Measurements from ENCODE around the gene ASXL3. TPM values are rescaled to one million over a fixed set of nuclear protein-coding genes. Genes with fewer than 3 reads are reported as not detected.

The ASXL3 gene
- polyA plus RNA-seq, 3 donors: not detected

DNA sequence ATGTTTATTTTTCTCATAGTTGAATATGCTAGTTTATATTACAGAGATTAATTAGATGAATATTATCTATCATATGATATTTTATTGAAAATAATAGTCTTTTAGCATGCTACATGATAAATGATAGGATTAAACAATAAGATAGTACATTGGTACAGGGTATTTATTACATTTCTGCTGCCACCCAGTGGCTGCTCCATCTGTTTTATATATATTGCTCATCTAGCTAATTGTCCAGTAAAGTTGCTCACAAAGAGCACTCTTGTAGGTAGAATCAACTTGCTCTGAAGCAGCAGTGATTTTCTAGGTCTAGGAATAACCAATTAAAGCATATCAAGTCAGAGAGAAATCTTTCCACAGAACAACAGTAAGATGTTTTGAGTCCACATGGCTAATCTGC lies 183.3 kb downstream of the ASXL3 start:
- intact Hi-C loops (cut with micrococcal nuclease): no loop called here
- no peak overlapping the region for H3K4me3 Mint-ChIP-seq
- H4K20me1 ChIP-seq (ENCODE audit: insufficient read depth, low read length): no peaks in the 10 kb centered on the region
- H3K36me3 ChIP-seq (replicated peaks in 1 of 2; ENCODE audit: control insufficient read depth in 1 of 2, insufficient read depth in 2 of 2, low read length in 2 of 2): no peaks in the 10 kb centered on the region
- no peak overlapping the region for H3K4me3 ChIP-seq (replicated peaks in 1 of 3; ENCODE audit: low read depth in 2 of 3, low read length in 3 of 3)
- no peaks in the 10 kb centered on the region for H3K4me1 Mint-ChIP-seq
- no peak for DNase-seq
- H3K27me3 Mint-ChIP-seq (ENCODE audit: low read depth in 3 of 3): no peaks in the 10 kb centered on the region
- H3K9me3 Mint-ChIP-seq: no peaks in the 10 kb centered on the region
- no peak overlapping the region for H3K27ac ChIP-seq (ENCODE audit: low read depth in 1 of 2, low read length in 2 of 2)
- H3K4me1 ChIP-seq (ENCODE audit: control insufficient read depth in 1 of 2, insufficient read depth in 2 of 2, low read length in 2 of 2): no peaks in the 10 kb centered on the region
- no peak overlapping the region for H3K27ac Mint-ChIP-seq
- no peaks in the 10 kb centered on the region for H3K36me3 Mint-ChIP-seq
- H3K27me3 ChIP-seq (ENCODE audit: control insufficient read depth in 2 of 2, insufficient read depth in 2 of 2, low read length in 2 of 2): no peaks in the 10 kb centered on the region
- H3K9me3 ChIP-seq (replicated peaks in 1 of 2; ENCODE audit: control insufficient read depth in 1 of 2, insufficient read depth in 1 of 2, low read length in 2 of 2): no peaks in the 10 kb centered on the region
- H3K4me2 ChIP-seq (replicated peaks; ENCODE audit: extremely low read depth, low read length, poor library complexity, severe bottlenecking): no peak overlapping the region
- TF ChIP-seq, protein P1, sequence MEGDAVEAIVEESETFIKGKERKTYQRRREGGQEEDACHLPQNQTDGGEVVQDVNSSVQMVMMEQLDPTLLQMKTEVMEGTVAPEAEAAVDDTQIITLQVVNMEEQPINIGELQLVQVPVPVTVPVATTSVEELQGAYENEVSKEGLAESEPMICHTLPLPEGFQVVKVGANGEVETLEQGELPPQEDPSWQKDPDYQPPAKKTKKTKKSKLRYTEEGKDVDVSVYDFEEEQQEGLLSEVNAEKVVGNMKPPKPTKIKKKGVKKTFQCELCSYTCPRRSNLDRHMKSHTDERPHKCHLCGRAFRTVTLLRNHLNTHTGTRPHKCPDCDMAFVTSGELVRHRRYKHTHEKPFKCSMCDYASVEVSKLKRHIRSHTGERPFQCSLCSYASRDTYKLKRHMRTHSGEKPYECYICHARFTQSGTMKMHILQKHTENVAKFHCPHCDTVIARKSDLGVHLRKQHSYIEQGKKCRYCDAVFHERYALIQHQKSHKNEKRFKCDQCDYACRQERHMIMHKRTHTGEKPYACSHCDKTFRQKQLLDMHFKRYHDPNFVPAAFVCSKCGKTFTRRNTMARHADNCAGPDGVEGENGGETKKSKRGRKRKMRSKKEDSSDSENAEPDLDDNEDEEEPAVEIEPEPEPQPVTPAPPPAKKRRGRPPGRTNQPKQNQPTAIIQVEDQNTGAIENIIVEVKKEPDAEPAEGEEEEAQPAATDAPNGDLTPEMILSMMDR (IDR thresholded peaks at IDR 0.05): no peak
- H3K79me2 ChIP-seq (ENCODE audit: insufficient read depth, low read length): no peaks in the 10 kb centered on the region
- no peak overlapping the region for H2AFZ ChIP-seq (ENCODE audit: insufficient read depth, low read depth, low read length, poor library complexity, severe bottlenecking)
- H3K9ac ChIP-seq (ENCODE audit: insufficient read depth, low read length, poor library complexity, severe bottlenecking): no peak overlapping the region

DNA sequence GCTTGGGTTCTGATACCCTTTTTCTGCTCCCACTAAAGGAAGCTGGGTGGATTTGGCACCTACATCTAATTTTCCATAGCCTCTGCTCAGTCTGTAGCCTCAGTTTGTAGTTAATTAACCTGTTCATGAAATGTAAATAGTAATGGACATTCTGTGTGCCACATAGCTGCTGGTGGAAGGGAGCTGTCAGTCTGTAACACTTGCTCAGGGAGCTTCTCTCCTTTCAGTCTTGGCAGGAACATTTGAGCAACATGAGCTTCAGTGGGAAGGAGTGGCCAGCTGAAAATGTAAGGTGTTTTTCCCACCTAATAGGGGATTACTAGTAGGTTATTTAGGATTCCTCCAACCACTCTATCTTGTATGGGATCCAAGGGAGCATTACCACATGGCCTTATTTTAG lies 203.4 kb downstream of the ASXL3 start:
- H3K9ac ChIP-seq (ENCODE audit: insufficient read depth, low read length, poor library complexity, severe bottlenecking): no peak overlapping the region

More for the DNA sequence above, 203.4 kb downstream of the ASXL3 start:
- no peaks in the 10 kb centered on the region for H3K9me3 ChIP-seq (replicated peaks in 1 of 2; ENCODE audit: control insufficient read depth in 1 of 2, insufficient read depth in 1 of 2, low read length in 2 of 2)
- Mint-ChIP-seq H3K9me3 (peaks cover 0 to 8% (median 3%) of the 10 kb centered on the region in 7 donors), H3K4me3 (no peak overlapping the region), H3K4me1 (no peaks in the 10 kb centered on the region), H3K27me3 (ENCODE audit: low read depth in 3 of 3) (no peaks in the 10 kb centered on the region), H3K36me3 (no peaks in the 10 kb centered on the region), H3K27ac (no peak overlapping the region)
- no peak overlapping the region for H3K27ac ChIP-seq (ENCODE audit: low read depth in 1 of 2, low read length in 2 of 2)
- H3K4me1 ChIP-seq (ENCODE audit: control insufficient read depth in 1 of 2, insufficient read depth in 2 of 2, low read length in 2 of 2): no peaks in the 10 kb centered on the region
- H4K20me1 ChIP-seq (ENCODE audit: insufficient read depth, low read length): no peaks in the 10 kb centered on the region
- intact Hi-C loops (cut with micrococcal nuclease): no loop called here
- no peak overlapping the region for H2AFZ ChIP-seq (ENCODE audit: insufficient read depth, low read depth, low read length, poor library complexity, severe bottlenecking)
- no peaks in the 10 kb centered on the region for H3K79me2 ChIP-seq (ENCODE audit: insufficient read depth, low read length)
- H3K4me2 ChIP-seq (replicated peaks; ENCODE audit: extremely low read depth, low read length, poor library complexity, severe bottlenecking): no peak overlapping the region
- no peak overlapping the region for H3K4me3 ChIP-seq (replicated peaks in 1 of 3; ENCODE audit: low read depth in 2 of 3, low read length in 3 of 3)
- H3K36me3 ChIP-seq (replicated peaks in 1 of 2; ENCODE audit: control insufficient read depth in 1 of 2, insufficient read depth in 2 of 2, low read length in 2 of 2): no peaks in the 10 kb centered on the region
- DNase-seq: no peak
- no peaks in the 10 kb centered on the region for H3K27me3 ChIP-seq (ENCODE audit: control insufficient read depth in 2 of 2, insufficient read depth in 2 of 2, low read length in 2 of 2)
- TF ChIP-seq, protein P1 (IDR thresholded peaks at IDR 0.05): no peak

Other genes starting within 250 kb of the ASXL3 start
- not detected for gene CCDC178, start 137.5 kb upstream of the ASXL3 start, polyA plus RNA-seq